HL-60 (cell line): ENCODE measurements around the gene ADAMTS2.

Experiments
- DNase-seq, 2 experiments: peaks; one replicate each; pipeline ENCODE4 v3.0.0-alpha.2; 2010 to 2020; ENCODE audit warnings: low read depth in 1 of 2, low spot score in 1 of 2
- H3K27ac ChIP-seq: fragments of 250-450 bp; sonication (Bioruptor Pico); replicated peaks from 2 replicates; pipeline ENCODE4 v1.5.1; 2020; ENCODE audit warnings: mild to moderate bottlenecking, moderate library complexity
- H3K27me3 ChIP-seq: fragments of 250-450 bp; sonication (Bioruptor Pico); 2 replicates; pipeline ENCODE4 v1.5.1; 2021; ENCODE audit warnings: mild to moderate bottlenecking, moderate library complexity; ENCODE audit not compliant: insufficient read depth, poor library complexity, severe bottlenecking
- H3K4me3 ChIP-seq: replicated peaks from 2 replicates; pipeline ENCODE4 v1.5.1; 2011; ENCODE audit warnings: mild to moderate bottlenecking, control low read depth, low read length; ENCODE audit not compliant: insufficient read depth
- CTCF ChIP-seq: IDR thresholded peaks from one replicate; pipeline ENCODE4 v1.5.1; 2011; ENCODE audit warnings: low read length, control low read depth, inconsistent platforms; ENCODE audit not compliant: insufficient read depth
- GABPA ChIP-seq: IDR thresholded peaks from 2 replicates; pipeline ENCODE4 v1.6.1; 2012; ENCODE audit warnings: low read depth
- POLR2AphosphoS5 ChIP-seq: IDR thresholded peaks from 2 replicates; pipeline ENCODE4 v1.6.1; 2012; ENCODE audit warnings: low read depth
- REST ChIP-seq: IDR thresholded peaks from 2 replicates; pipeline ENCODE4 v1.6.1; 2012; ENCODE audit warnings: low read depth; ENCODE audit not compliant: insufficient replicate concordance
- SPI1 ChIP-seq: IDR thresholded peaks from 2 replicates; pipeline ENCODE4 v1.6.1; 2012; ENCODE audit warnings: low read depth, mild to moderate bottlenecking, borderline replicate concordance

Gene ADAMTS2

GRCh38 chr5:179177711-179178575, 167.3 kb downstream of the ADAMTS2 start:
- no peaks in the 10 kb centered on the region for H3K27me3 ChIP-seq
- TF ChIP-seq CTCF (no peak), GABPA (no peak), POLR2AphosphoS5 (no peak)
- no peak for DNase-seq
- H3K27ac ChIP-seq = no peak overlapping the region
- no peak overlapping the region for H3K4me3 ChIP-seq

- Histone ChIP-seq H3K4me3 (no peak overlapping the region), H3K27ac (no peak overlapping the region), H3K27me3 (no peaks in the 10 kb centered on the region)
- DNase-seq = no peak
- no peak for TF ChIP-seq GABPA
- no peak for TF ChIP-seq SPI1
- no peak for TF ChIP-seq CTCF
- no peak for TF ChIP-seq REST
These were observed 168.6 kb downstream of the ADAMTS2 start for GRCh38 chr5:179176571-179177230.

- H3K27ac ChIP-seq = no peak overlapping the region
- H3K4me3 ChIP-seq = no peak overlapping the region
- TF ChIP-seq REST (no peak), CTCF (no peak), GABPA (no peak), POLR2AphosphoS5 (no peak), SPI1 (no peak)
- no peak for DNase-seq
- H3K27me3 ChIP-seq = no peaks in the 10 kb centered on the region
These were observed 169.1 kb downstream of the ADAMTS2 start for GRCh38 chr5:179176166-179176565.
